B cell (primary cell): ENCODE data around the gene ATN1.

ENCODE experiments used
- EZH2 ChIP-seq: IDR thresholded peaks from 2 replicates; pipeline ENCODE4 v1.6.1; 2012; ENCODE audit warnings: borderline replicate concordance, low read depth, mild to moderate bottlenecking, moderate library complexity, low read length; ENCODE audit not compliant: insufficient read depth, poor library complexity, severe bottlenecking
- TF ChIP-seq, protein P1 (sequence below): fragments of 200-600 bp; IDR thresholded peaks from one replicate; pipeline ENCODE4 v1.8.0; 2022; ENCODE audit warnings: antibody characterized with exemption, mild to moderate bottlenecking

DNA sequence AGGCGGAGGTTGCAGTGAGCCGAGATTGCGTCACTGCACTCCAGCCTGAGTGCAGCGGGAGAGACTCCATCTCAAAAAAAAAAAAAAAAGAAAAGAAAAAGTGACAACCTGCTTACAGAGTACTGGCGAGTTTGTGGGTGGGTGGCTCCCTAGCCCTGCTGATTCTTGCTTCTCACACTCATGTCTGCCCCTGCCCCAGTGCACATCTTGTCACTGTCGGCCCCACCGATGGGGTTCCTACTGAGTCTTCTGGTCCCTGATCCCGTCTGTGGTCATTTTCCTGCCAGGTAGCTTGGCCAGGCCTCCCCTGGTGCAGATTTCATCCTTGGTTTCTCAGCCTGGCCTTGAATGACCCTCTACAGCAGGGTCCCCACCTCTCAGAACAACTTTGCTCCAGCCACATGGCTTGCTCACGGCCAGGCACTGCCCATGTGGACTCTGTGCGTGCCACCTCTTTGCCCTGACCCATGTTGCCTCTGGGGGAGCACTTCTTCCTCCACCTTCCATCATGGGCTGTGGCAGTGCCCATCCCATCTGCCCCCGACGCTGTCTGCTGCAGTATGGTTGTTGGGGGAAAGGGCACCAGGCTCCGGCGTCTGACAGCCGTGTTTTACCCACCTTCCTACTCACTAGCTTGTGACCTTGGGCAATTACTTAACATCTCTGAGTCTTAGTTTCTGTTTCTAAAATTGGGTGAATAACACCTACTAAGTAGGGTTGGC is 21.3 kb downstream of the ATN1 start:
- TF ChIP-seq, protein P1, sequence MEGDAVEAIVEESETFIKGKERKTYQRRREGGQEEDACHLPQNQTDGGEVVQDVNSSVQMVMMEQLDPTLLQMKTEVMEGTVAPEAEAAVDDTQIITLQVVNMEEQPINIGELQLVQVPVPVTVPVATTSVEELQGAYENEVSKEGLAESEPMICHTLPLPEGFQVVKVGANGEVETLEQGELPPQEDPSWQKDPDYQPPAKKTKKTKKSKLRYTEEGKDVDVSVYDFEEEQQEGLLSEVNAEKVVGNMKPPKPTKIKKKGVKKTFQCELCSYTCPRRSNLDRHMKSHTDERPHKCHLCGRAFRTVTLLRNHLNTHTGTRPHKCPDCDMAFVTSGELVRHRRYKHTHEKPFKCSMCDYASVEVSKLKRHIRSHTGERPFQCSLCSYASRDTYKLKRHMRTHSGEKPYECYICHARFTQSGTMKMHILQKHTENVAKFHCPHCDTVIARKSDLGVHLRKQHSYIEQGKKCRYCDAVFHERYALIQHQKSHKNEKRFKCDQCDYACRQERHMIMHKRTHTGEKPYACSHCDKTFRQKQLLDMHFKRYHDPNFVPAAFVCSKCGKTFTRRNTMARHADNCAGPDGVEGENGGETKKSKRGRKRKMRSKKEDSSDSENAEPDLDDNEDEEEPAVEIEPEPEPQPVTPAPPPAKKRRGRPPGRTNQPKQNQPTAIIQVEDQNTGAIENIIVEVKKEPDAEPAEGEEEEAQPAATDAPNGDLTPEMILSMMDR = peak; percentile 39
- TF ChIP-seq EZH2 = no peak
